ENCODE results near the gene PRKD2.

DNA sequence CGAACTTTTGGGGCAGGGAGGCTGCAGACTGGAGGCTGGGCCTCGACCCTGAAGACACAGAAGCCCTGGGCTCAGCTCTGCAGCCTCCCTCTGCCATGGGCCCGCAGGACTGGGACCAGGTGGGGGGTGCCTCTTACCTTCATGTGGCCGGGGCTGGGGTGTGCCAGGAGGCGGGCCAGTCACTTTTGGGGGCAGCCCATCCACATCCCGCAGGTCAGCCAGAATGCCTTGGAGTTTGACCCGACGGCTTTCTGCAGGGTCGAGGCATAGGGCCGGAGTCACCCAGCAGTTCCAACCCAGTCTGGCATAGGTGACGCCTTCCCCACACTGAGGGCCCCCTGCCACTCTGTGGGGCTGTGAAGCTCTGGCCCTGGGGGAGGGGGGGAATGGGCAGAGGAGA lies 10.8 kb upstream of the PRKD2 start:
- TF ChIP-seq, protein P1, sequence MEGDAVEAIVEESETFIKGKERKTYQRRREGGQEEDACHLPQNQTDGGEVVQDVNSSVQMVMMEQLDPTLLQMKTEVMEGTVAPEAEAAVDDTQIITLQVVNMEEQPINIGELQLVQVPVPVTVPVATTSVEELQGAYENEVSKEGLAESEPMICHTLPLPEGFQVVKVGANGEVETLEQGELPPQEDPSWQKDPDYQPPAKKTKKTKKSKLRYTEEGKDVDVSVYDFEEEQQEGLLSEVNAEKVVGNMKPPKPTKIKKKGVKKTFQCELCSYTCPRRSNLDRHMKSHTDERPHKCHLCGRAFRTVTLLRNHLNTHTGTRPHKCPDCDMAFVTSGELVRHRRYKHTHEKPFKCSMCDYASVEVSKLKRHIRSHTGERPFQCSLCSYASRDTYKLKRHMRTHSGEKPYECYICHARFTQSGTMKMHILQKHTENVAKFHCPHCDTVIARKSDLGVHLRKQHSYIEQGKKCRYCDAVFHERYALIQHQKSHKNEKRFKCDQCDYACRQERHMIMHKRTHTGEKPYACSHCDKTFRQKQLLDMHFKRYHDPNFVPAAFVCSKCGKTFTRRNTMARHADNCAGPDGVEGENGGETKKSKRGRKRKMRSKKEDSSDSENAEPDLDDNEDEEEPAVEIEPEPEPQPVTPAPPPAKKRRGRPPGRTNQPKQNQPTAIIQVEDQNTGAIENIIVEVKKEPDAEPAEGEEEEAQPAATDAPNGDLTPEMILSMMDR (conservative IDR thresholded peaks at IDR 0.05 in 1 of 2, IDR thresholded peaks at IDR 0.05 in 1 of 2; ENCODE audit: extremely low read depth in 1 of 2, insufficient read depth in 1 of 2, low read depth in 1 of 2, low read length in 2 of 2): no peak
- TF ChIP-seq EZH2 (IDR thresholded peaks at IDR 0.05; ENCODE audit: borderline replicate concordance, low read length): no peak

Data from mammary epithelial cell (primary cell).